NCI-H2227 treated with DMSO at 0.1 percent for 48 hours (cell line): ENCODE measurements around the gene PRDM16.

ENCODE experiments used
- DNase-seq: peaks from one replicate; lab custom pipeline; 2025; lab: John Stamatoyannopoulos, UW

The PRDM16 gene

DNA sequence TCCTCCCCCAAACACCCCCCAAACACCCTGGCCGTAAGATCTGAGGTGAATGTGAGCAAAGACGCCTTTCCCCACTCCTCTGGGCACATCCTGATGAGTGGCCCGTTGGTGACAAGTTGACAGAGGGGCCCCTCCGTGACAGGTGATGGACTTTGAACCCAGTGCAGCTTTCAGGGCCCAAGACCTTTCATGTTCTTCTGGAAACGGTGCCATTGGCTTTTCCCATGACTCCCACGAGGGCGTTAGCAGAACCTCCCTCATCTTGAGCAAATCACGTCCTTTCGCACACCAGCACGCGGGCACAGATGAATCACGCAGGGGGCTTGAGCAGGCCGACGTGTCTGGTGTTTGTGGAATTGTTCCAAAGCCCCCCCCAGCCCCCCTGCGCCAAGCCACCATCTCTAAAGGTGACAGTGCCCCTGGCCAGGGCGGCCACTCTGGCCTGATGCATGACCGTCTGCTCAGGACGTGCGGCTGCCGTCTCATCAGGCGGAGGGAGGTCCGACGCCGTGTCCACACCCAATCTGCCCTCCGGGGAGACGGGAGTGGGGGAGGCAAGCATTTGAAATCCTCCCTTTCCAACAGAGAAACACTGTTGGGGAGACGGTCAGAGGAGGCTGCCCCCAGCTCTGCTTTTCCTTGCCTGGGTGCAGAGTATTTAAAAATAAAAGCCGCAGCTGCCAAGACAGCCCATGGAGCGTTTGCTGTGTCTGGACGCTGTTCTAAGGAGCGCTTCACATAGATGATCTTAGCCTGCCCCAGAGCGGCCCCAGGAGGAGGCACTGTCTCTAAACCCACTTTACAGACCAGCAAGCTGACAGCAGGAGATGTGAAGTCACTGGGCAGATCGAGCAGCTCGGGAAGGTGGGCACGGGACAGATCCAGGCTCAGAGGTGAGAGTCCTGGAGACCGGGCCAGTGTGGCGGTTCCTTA is 287.2 kb downstream of the PRDM16 start:
- DNase-seq, result no peak

DNA sequence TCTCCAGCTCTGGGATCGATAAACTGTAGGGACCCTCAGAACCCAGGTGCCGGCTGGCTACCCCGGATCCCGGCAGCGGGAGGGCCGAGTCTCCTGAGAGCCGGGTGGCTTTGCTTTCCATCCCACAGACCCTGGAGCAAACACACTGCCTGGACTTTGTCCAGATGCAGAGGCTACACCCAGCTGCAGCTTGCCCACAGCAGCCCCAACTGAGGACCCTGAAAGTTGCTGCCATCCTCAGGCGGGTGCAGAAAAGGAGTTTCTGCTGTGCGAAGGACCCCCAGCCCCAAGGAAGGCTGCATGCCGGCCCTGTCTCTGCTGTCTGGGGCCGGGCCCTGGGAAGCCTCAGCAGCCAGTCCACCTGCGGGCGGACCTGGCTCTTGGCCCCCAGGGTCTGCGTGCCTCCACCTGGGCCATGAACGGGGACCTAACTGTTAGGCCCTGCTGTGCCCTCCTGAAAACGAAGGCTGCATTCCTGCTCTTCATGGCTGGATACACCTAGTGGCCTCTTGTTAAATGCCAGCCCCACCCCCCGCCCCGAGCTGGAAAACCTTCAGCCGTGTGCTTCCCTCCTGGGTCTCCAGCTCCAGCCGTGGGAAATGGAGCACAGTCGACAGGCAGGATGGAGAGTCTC is 287.9 kb downstream of the PRDM16 start:
- no peak for DNase-seq

DNA sequence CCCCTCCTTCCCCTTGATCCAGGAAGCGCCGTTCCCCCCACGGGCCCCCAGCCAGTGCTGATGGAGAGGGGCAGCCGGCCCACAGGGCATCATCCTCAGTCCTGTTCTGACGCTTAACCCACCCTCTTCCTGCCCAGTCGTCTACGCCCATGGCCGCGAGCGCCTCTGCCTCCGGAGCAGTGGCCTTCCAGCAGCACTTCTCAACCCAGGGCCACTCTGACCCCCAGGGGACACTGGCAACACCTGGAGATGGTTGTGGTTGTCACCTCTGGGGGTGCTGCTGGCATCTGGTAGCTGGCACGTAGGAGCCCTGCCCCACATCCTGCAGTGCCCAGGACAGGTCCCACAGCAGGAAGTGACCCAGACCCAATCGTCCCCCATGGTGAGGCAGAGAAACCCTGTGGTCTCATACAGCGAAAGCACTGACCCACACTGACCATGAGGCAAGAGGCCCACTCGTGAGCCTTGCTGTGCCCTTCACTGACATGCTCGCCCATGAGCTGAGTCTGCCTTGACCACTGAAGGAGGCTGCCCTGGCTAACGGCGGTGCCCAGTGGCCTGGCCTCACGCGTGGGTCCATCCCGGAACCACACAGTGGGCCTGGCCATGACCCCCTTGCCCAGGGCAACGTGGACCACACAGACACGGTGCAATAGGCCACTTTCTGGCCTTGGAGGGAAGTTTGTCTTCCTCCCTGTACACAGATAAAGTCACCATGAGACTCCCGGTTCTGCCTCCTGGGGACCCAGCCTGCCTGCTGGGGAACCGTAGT is 288.7 kb downstream of the PRDM16 start:
- no peak for DNase-seq

DNA sequence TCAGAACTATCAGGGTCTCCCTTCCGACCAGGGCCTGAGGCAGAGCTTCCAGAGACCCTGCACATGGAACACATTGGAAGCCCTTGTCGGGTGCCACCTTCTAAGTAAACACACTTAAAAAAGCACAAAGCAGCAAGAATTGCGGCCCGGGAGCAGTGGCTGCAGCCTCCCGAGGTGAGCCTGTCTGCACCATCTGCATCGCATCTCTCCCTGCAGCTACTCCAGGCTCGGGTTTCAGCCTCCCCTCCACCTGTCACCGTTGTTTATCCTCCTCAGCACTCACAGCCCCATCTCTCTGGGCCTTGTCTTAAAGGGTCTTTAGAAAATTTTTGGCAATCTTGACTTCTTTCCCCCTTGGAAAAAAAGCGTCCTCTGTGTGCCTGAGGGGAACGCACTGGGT is 290.3 kb downstream of the PRDM16 start:
- no peak for DNase-seq

DNA sequence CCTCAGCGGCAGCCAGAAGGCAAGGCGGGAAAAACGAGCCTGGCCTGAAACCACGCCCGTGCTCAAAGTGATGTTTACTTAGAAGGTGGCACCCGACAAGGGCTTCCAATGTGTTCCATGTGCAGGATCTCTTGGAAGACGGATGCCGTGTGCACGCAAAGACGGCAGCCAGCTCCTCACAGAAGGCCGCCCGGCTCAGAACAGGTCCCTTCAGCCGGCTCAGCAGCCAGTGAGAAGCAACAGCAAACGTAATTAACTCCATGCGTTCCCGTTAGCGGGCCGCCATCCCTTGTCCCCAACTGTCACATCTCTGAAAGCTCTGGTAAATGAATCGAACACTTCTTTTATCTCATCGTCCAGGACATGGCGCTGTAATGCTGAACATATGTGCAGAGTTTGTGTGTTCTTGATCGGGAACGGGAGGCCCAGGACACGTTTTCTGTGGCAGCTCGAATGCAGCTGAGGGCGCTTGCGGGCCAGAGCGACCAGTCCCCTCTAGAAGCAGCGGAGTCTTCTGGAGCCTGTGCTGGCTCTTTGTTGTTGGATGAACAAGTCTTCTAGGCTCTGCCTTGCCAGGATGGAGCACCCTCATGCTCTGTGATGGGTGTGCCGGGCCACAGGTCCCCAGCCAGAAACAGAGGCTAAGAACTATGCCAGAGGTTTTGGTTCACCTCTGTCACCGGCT is 290.9 kb downstream of the PRDM16 start:
- no peak for DNase-seq

DNA sequence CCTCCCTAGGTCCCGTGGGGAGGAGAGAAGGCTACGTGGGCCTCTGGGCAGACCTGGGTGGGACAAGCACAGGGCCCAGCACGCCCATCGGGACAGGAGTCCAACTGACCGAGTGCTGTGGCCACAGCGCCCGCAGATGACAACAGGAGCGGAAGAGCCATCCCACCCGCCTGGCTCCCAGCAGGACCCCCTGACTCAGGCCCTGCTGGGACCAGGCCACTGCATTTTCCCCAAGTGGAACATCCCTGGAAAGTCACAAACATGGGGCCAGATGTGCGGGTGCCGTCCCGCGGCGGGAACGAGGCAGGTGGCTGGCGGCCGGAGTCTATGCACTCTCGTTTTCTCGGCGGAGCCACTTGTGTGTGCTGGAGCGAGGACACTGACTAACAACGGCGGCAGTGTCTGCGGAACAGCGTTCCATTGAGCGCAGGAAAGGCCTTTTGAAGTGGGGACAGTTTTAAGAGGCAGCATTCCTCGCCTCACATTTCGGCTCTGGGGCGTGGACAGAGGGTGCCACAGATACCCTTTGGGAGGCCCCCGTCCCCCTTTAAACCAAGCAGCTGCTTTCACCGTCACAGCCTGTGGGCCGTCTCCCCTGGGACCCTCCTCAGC is 291.7 kb downstream of the PRDM16 start:
- no peak for DNase-seq

DNA sequence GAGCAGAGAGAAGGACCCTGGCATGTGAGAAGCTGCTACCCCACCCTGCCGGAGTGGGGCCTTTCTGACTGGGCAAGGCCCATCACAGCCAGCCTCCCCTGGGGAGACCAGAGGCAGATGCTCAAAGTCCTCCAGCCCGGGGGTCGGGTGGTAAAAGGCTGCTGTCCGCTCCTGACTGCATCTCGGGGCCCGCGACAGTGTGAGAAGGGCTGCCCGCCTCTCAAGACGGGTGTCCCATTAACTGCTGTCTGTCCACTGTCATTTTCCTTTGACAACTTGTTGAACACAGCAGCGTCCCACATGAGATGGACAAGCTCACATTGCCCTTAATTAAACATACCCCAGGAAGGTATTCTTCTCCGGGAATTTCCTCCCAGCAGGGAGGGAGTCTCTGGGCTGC is 294.0 kb downstream of the PRDM16 start:
- no peak for DNase-seq

DNA sequence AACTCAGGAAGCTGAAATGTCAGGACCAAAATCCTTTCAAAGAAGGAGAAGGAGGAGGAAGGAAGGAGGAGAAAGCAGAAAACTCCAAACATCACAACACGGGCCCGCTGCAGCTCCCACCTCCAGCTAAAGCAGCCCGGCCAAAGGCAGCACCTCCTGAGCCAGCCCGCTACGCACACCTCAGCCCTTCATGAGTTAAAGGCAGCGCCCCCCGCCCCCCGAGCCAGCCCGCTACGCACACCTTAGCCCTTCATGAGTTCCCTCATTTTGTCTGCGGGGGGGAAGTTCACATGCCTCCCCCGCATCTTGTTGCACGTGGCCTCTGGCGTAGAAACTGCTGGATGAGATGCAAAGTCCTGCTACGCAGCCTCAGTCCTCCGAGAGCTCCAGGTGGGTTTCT is 294.8 kb downstream of the PRDM16 start:
- no peak for DNase-seq

DNA sequence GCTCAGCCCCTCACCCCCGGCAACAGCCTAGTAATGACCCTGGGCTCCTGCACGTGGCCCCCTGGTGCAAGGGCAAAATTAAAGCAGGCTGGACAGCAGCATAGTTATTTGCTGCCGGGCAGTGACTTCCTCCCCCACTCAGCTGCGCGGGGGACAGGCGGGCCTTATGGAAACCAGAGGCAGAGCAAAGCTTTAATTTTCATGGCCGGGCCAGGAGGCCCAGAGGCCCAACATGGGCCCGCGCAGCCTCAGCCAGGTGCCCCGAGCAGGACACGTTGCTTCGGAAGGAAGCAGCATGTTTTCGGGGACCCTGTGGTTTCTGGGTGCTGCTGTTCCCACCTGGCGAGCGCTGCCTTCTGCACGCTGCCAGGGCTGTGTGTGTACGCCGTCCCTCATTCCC is 295.5 kb downstream of the PRDM16 start:
- no peak for DNase-seq

DNA sequence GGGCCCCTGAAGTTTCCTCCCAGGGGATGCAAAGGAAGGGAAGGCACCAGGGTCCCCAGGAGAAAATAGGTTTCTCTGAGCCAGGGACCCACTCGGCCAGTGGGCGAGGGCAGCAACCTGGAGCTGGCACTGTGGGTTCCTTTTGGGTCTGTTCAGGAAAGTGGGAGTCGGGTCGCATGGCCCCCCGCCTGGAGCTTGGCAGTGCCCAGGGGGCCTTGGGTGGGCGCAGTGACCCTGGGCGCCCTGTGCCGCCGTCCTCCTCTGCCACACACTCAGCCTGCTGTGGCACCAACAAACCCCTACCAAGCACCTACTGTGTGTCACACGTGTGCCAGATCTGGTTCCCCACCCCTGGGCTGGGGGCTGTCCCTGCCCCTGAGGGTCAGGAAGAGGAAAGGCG is 296.0 kb downstream of the PRDM16 start:
- no peak for DNase-seq

DNA sequence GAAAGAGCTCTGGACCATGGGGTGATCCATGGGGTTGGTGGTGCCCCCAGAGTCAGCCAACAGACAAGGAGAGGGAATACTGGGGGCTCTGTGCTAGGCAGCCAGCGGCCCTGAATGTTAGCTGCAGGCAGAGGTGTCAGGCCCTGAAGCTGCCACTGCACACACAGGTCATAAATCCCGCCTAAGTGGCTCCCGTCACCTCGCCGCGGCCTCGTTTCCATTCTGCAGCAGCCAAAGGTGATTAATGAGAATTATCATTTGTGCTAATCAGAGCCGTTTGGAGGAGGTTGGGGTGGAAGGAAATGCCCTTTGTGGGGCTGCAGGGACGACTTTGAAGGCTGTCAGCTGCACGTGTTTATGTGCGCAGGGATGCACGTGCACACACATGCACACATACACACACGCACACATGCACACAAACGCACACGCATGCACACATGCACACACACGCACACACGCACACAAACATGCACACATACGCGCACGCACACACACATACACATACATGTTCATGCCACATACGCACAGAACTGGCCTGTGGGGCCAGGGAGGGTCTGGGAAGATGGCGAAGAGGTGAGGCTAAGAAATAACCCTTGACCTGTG is 296.6 kb downstream of the PRDM16 start:
- no peak for DNase-seq

DNA sequence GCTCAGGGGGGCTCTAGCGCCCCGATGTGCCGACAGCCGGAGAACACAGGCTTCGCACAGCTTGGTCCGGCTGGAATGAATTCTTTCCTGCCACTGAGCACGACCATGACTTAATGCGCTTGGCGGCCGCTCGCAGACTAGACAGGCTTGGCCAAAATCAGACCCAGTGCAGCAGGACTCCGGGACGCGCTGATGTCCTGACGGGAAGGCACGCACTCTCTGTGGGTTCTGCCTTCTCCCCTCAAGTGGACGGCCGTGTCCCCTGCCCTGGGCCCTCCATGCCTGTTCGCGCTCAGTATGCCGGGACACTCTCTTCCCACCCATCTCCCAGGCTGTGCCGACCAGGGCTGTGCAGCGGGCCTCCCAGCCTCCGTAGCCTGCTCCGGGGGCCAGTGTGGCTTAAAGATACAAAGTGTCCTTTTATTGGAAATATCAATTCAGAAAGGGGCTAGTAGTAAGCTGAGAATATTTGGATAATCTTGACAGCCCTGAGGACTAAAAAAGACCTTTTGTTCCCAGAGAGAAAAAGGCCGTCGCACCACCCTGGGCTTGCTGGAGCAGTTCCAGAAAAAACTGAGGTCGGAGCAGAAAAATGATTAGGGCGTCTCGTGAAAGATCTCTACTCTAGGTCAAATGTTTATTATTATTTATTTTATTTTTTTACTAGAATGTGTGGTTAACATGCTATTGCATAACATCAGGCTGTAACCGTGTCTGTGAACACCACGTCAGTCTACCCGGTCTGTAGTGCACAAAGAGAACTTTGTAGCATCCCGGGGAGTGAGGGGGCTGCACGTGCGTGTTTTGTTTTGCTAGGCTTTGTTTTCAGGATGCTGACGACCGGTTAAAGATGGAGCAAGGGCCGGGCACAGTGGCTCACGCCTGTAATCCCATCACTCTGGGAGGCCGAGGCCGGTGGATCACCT is 297.4 kb downstream of the PRDM16 start:
- DNase-seq, result no peak

DNA sequence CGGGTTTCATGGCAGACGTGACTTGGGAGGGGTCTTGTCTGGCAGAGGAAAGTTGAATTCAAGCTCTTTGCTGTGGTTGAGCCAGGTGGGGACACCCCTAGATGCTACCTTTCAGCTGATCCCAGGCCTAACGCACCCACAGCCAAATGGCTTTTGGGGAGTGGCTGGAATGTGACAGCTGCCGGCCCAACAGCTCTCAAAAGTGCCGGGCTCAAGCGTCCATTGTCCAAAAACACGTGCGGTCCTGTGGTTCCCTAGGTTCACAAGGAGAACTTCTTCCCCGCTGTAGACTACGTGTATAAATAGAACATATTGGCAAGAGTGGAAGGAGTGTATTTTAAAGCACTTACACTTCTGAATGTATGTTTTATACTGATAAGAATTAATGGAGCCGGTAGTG is 298.4 kb downstream of the PRDM16 start:
- no peak for DNase-seq

DNA sequence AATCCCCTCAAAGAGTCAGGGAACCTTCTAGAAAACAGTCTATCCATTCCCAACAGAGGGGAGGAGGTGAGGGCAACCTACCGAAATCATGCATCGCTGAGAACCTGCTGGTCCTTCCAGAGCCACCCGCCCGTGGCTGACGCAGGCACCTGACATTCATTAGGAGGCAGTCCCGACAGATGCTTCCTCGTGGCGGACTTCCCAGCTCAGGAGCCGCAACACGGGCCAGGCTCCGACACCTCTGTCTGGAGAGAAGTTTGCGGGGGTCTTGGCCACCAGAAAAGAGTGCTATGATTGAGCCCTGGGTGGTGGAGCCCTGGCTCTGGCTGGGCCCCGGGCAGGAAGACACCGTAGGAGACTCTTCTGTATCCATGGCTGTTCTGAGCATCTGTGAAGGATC is 299.1 kb downstream of the PRDM16 start:
- no peak for DNase-seq

DNA sequence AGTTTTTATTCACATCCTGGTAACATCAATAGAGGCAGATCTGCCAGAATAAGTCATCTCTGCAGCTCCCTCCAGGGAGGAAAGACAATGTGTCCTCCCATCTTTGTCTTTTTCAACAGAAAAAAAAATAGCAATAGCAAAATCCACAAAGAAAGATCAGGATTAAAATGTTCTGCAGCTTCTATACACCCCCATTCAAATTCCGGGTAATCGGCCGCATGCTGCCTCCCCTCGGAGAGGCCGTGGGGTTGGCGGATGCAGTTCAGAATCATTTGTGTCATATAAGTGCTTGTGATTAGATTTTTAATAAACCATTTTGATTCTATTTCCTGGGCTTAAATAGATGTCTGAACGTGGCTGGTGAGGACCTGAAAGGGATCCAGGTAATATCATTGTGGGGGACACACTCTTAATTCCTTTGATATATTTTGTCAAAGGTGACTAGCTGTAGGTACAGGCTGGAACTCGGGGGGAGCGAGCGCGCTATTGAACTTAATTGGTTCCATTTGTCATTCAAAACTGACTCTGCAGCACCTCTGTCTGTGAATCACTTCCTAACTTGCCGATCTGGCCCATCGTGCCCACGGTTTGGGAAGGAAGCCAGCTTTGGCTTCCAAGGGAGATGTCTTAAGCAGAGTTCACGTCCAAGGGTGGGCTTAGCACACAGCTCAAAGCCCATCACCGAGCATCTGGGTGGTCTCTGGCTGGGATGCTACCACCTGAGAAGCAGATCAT is 299.9 kb downstream of the PRDM16 start:
- DNase-seq, result no peak

DNA sequence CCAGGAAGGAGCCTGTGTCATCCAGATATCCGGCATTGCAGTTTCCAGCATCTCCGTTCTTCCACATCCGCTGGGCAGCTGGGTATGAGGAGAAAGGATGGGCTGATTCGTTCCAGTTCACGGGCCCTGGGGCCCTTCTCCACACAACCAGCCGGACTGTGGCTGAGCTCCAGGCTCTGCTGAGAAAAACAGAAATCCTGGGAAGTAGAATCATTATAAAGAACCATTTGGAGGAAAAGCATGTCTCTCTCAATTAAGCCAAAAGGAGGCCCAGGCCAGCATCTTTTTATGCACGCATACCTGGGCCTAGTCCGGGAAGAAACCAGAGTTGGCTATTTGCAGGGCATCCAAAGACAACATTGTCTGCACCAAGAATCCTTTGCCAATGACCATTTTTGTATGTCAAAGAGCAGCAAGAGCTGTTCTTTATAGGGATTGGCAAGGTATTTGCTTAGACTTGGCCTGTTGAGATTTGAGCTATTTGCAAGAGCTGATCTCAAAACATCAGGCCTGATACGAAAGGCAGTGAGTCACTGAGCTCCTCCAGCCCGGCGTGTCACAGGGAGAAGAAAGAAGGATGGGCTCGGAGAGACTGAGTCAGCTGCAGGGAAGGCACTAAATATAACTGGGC is 300.6 kb downstream of the PRDM16 start:
- no peak for DNase-seq

DNA sequence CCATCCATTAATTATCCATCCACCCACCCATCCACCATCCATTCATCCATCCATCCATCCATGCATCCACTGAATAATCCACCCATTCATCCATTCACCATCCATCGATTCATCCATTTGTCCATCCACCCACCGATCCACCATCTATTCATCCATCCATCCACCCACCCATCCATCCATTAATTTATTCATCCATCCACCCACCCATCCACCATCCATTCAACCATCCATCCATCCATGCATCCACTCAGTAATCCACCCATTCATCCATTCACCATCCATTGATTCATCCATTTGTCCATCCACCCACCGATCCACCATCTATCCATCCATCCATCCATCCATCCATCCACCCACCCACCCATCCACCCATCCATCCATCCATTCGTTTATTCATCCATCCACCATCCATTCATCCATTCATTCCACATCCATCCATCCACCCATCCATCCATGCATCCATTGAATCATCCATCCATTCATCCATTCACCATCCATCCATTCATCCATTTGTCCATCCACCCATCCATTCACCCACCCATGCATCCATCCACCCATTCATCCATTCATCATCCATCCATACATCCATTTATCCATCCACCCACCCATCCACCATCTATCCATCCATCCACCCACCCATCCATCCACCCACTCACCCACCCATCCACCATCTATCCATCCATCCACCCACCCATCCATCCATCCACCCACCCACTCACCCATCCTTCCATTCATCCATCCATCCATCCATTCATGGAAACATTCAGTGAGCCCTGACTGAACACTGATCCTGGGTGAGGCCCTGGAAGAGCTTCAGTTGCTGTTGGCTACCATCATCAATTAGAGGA is 302.1 kb downstream of the PRDM16 start:
- no peak for DNase-seq

DNA sequence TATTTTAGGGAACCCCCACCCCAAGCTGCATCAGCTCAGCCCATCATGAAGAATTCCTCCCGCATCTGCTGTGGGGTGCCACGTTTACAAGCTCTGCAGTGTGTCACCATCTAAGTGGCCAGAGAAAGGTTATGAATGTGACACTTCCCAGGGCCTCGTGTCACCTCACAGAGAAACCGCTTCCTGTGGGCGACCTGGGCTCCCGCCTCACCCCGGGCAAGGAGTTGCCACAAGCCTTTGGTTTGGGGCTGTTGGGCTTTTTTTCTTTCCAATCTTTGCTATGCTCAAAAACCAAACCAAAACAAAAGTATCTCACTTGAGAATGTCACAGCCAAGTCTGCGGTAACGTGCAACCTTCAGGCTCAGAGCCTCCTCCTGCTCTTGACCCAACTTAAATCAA is 303.3 kb downstream of the PRDM16 start:
- DNase-seq, result no peak
